CD8-positive, alpha-beta memory T cell (primary cell): Measurements from ENCODE around the gene OTUD1. TPM values are rescaled to one million over a fixed set of nuclear protein-coding genes. Genes with fewer than 3 reads are reported as not detected.

Experiments
- CTCF ChIA-PET: fragments of 350-600 bp; sonication (Branson Sonifier 250); formaldehyde crosslinking; loops from one replicate; lab custom pipeline; 2021; ENCODE audit warnings: antibody characterized with exemption; lab: Charles Lee
- POLR2A ChIA-PET: fragments of 350-600 bp; sonication (Branson Sonifier 250); formaldehyde crosslinking; loops from one replicate; lab custom pipeline; 2021; ENCODE audit warnings: antibody characterized with exemption; lab: Charles Lee
- DNase-seq, 5 donors: peaks; one replicate each; pipeline versions ENCODE4 v3.0.0 to v3.0.0-alpha.2; 2020 to 2022; ENCODE audit warnings: mixed read lengths in 1 of 5
- H3K27ac ChIP-seq: one replicate; pipeline ENCODE4 v1.7.0; 2013; ENCODE audit warnings: low read depth, mild to moderate bottlenecking, low read length, moderate library complexity
- H3K27me3 ChIP-seq: 2 replicates; pipeline ENCODE4 v1.7.0; 2013; ENCODE audit warnings: low read length, mild to moderate bottlenecking; ENCODE audit not compliant: insufficient read depth, poor library complexity, severe bottlenecking
- H3K36me3 ChIP-seq: 2 replicates; pipeline ENCODE4 v1.7.0; 2013; ENCODE audit warnings: mild to moderate bottlenecking, low read length, moderate library complexity; ENCODE audit not compliant: insufficient read depth
- H3K4me1 ChIP-seq: 2 replicates; pipeline ENCODE4 v1.7.0; 2013; ENCODE audit warnings: mild to moderate bottlenecking, low read length, moderate library complexity; ENCODE audit not compliant: insufficient read depth
- H3K4me3 ChIP-seq: 2 replicates; pipeline ENCODE4 v1.7.0; 2013; ENCODE audit warnings: mild to moderate bottlenecking, low read length
- H3K9me3 ChIP-seq: 2 replicates; pipeline ENCODE4 v1.7.0; 2013; ENCODE audit warnings: mild to moderate bottlenecking, low read length
- H3K27ac Mint-ChIP-seq, 8 donors: one replicate each; pipeline ENCODE4 v1.8.0; 2020 to 2021; ENCODE audit warnings: mixed read lengths in 8 of 8, mild to moderate bottlenecking in 6 of 8, inconsistent platforms in 3 of 8, moderate library complexity in 3 of 8
- H3K27me3 Mint-ChIP-seq, 2 donors: one replicate each; pipeline ENCODE4 v1.8.0; 2020 to 2021; ENCODE audit warnings: mixed read lengths in 2 of 2, mild to moderate bottlenecking in 1 of 2, moderate library complexity in 1 of 2
- H3K36me3 Mint-ChIP-seq, 3 donors: one replicate each; pipeline ENCODE4 v1.8.0; 2020 to 2021; ENCODE audit warnings: mixed read lengths in 3 of 3, inconsistent platforms in 1 of 3, mild to moderate bottlenecking in 1 of 3
- H3K4me1 Mint-ChIP-seq, 3 donors: one replicate each; pipeline ENCODE4 v1.8.0; 2020 to 2021; ENCODE audit warnings: mixed read lengths in 3 of 3, inconsistent platforms in 1 of 3, mild to moderate bottlenecking in 1 of 3
- H3K4me3 Mint-ChIP-seq, 7 donors: one replicate each; pipeline ENCODE4 v1.8.0; 2020 to 2021; ENCODE audit warnings: mixed read lengths in 7 of 7, mild to moderate bottlenecking in 6 of 7, moderate library complexity in 4 of 7, inconsistent platforms in 2 of 7
- H3K9me3 Mint-ChIP-seq, 5 donors: one replicate each; pipeline ENCODE4 v1.8.0; 2020 to 2022; ENCODE audit warnings: mixed read lengths in 5 of 5, mild to moderate bottlenecking in 3 of 5, moderate library complexity in 2 of 5, inconsistent platforms in 1 of 5
- polyA plus RNA-seq: library from polyadenylated mRNA; unstranded; fragments of 300-500 nt; fragmentation: Illumina TruSeq; gene quantifications from one replicate; pipeline ENCODE4 v1.2.3, GENCODE V29; 2021
- total RNA-seq, 2 experiments: library from RNA; stranded (reverse); gene quantifications; one replicate each; pipeline ENCODE4 v1.2.3, GENCODE V29; 2021

The OTUD1 gene
- total and polyA plus RNA-seq, 3 experiments from 2014 or later, result 6.6 to 17.2 (median 6.9) TPM

DNA sequence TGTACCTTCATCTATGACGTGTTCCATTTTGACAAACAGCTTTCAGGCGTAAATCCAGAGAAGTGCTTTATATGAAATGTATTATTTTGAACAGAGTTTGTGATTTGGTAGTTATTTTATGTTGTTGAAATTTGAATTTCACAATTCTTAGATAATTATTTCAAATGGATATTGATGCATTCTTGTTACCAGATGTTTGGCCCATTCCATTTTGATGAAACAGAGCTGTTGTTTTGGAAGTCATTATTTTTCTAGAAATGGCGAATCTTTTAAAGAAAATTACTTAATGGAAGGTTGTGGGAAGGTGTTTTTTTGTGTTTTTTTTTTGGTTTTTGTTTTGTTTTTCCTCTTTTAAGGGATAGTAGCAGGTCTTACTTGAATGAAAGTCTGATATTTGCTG, 2.4 kb downstream of the OTUD1 start:
- Histone ChIP-seq H3K4me3 (peak overlapping the region; percentile 82), H3K9me3 (no peaks in the 10 kb centered on the region), H3K4me1 (peaks cover 34% of the 10 kb centered on the region), H3K36me3 (no peaks in the 10 kb centered on the region), H3K27me3 (no peaks in the 10 kb centered on the region), H3K27ac (no peak overlapping the region)
- ChIA-PET POLR2A (no interaction called here), CTCF (no interaction called here)
- H3K27ac Mint-ChIP-seq, result peak overlapping the region in 7 of 8 donors; percentile 18 to 97 (median 85)
- no peak for DNase-seq
- no peaks in the 10 kb centered on the region for H3K9me3 Mint-ChIP-seq
- no peaks in the 10 kb centered on the region for H3K27me3 Mint-ChIP-seq
- H3K36me3 Mint-ChIP-seq, result peaks cover 3 to 42% (median 7%) of the 10 kb centered on the region in 3 donors
- H3K4me3 Mint-ChIP-seq, result peak overlapping the region; percentile 90 to 97 (median 91)
- H3K4me1 Mint-ChIP-seq, result peaks cover 42 to 55% (median 51%) of the 10 kb centered on the region in 3 donors

DNA sequence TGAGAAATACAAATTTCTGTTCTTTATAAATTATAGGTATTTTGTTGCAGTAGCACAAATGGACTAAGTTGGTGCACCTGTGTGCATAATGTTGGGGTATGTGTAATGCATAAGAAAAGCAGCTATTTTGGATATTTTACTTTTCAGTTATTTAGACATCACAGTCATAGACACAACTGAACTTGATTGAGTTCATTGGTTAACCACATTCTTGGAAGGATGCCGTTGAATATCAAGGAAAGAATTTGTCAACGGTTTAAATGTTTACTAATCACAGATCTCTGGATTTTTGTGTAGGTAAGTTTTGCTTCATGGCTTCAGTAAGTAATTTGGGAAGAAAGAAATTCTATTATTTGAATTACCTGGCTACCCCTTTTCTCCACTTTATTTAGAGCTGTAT, 4.1 kb downstream of the OTUD1 start:
- Mint-ChIP-seq H3K4me3 (peak overlapping the region; percentile 29 to 92 (median 53)), H3K4me1 (peaks cover 46 to 61% (median 57%) of the 10 kb centered on the region in 3 donors), H3K36me3 (peaks cover 3 to 47% (median 8%) of the 10 kb centered on the region in 3 donors), H3K9me3 (no peaks in the 10 kb centered on the region), H3K27ac (peak overlapping the region in 2 of 8 donors; percentile 15 to 36), H3K27me3 (no peaks in the 10 kb centered on the region)
- Histone ChIP-seq H3K4me1 (peaks cover 34% of the 10 kb centered on the region), H3K27me3 (no peaks in the 10 kb centered on the region), H3K27ac (no peak overlapping the region), H3K36me3 (no peaks in the 10 kb centered on the region), H3K4me3 (no peak overlapping the region), H3K9me3 (no peaks in the 10 kb centered on the region)
- POLR2A ChIA-PET, result no interaction called here
- CTCF ChIA-PET, result no interaction called here
- no peak for DNase-seq

GRCh38 chr10:23445591-23445990, 6.7 kb downstream of the OTUD1 start:
- CTCF ChIA-PET, result no interaction called here
- Histone ChIP-seq H3K27me3 (no peaks in the 10 kb centered on the region), H3K4me3 (no peak overlapping the region), H3K36me3 (no peaks in the 10 kb centered on the region), H3K27ac (no peak overlapping the region), H3K4me1 (peaks cover 30% of the 10 kb centered on the region), H3K9me3 (no peaks in the 10 kb centered on the region)
- peak overlapping the region in 1 of 7 donors; percentile 57 for H3K4me3 Mint-ChIP-seq
- POLR2A ChIA-PET, result no interaction called here
- H3K27ac Mint-ChIP-seq, result peak overlapping the region in 2 of 8 donors; percentile 17 to 24
- no peaks in the 10 kb centered on the region for H3K9me3 Mint-ChIP-seq
- H3K4me1 Mint-ChIP-seq, result peaks cover 56 to 70% (median 64%) of the 10 kb centered on the region in 3 donors
- no peaks in the 10 kb centered on the region for H3K27me3 Mint-ChIP-seq
- DNase-seq, result no peak
- H3K36me3 Mint-ChIP-seq, result peaks cover 3 to 44% (median 8%) of the 10 kb centered on the region in 3 donors

- Histone ChIP-seq H3K9me3 (no peaks in the 10 kb centered on the region), H3K27me3 (no peaks in the 10 kb centered on the region), H3K27ac (no peak overlapping the region), H3K4me1 (peaks cover 7% of the 10 kb centered on the region), H3K4me3 (no peak overlapping the region), H3K36me3 (no peaks in the 10 kb centered on the region)
- ChIA-PET CTCF (no interaction called here), POLR2A (interaction anchor here (1.4 kb wide), 1 partner anchor 9 kb away, joined by 7 read pairs; the partner anchor contains the start of gene OTUD1)
- peaks cover 28 to 42% (median 37%) of the 10 kb centered on the region in 3 donors for H3K4me1 Mint-ChIP-seq
- no peak overlapping the region for H3K4me3 Mint-ChIP-seq
- H3K27ac Mint-ChIP-seq, result peak overlapping the region in 4 of 8 donors; percentile 50 to 82 (median 70)
- no peak for DNase-seq
- H3K36me3 Mint-ChIP-seq, result peaks cover 3 to 24% (median 5%) of the 10 kb centered on the region in 3 donors
- no peaks in the 10 kb centered on the region for H3K27me3 Mint-ChIP-seq
- H3K9me3 Mint-ChIP-seq, result no peaks in the 10 kb centered on the region
These were observed 9.4 kb downstream of the OTUD1 start for GRCh38 chr10:23448323-23448722.

DNA sequence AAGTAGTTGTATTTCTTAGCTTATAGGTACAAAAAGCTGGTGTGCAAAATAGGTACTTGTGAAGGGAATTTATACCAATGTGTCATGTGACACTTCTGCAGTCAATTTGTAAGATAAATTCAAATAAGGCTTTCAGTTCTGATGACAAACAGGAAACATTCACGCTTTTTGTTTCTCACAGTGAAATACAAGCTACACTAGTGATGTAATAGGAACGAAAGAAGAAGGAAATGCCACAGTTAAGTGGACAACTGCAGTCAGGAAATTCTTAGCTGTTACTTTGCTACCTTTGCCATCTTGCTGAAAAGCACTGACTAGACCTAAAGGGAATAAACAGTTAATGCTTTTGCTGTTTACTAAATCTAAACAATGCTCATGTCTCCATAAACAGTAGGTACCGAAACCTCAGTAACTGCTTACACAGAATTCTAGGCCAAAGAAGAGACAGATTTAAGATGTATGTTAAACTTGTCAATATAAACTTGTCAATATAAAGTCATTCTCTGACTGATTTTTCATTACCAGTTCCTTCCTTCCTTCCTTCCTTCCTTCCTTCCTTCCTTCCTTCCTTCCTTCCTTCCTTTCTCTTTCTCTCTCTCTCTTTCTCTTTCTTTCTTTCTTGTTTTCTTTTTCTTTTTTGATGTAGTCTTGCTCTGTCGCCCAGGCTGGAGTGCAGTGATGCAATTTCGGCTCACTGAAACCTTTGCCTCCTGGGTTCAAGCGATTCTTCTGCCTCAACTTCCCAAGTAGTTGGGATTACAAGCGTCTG, 10.1 kb downstream of the OTUD1 start:
- no peaks in the 10 kb centered on the region for H3K9me3 Mint-ChIP-seq
- H3K9me3 ChIP-seq, result no peaks in the 10 kb centered on the region
- H3K4me3 Mint-ChIP-seq, result peak overlapping the region in 3 of 7 donors; percentile 22 to 63 (median 32)
- ChIA-PET CTCF (no interaction called here), POLR2A (interaction anchor here (1.4 kb wide), 1 partner anchor 10 kb away, joined by 7 read pairs; the partner anchor contains the start of gene OTUD1)
- peak in 2 of 5 donors; percentile 5 to 14 for DNase-seq
- H3K4me1 Mint-ChIP-seq, result peaks cover 29 to 40% (median 34%) of the 10 kb centered on the region in 3 donors
- peaks cover 3 to 20% (median 5%) of the 10 kb centered on the region in 3 donors for H3K36me3 Mint-ChIP-seq
- H3K4me3 ChIP-seq, result no peak overlapping the region
- no peaks in the 10 kb centered on the region for H3K27me3 ChIP-seq
- H3K27me3 Mint-ChIP-seq, result no peaks in the 10 kb centered on the region
- H3K27ac Mint-ChIP-seq, result peak overlapping the region; percentile 50 to 84 (median 68)
- H3K27ac ChIP-seq, result no peak overlapping the region
- no peaks in the 10 kb centered on the region for H3K36me3 ChIP-seq
- peaks cover 7% of the 10 kb centered on the region for H3K4me1 ChIP-seq

- no peaks in the 10 kb centered on the region for H3K36me3 ChIP-seq
- no peaks in the 10 kb centered on the region for H3K27me3 ChIP-seq
- H3K27ac ChIP-seq, result no peak overlapping the region
- H3K4me1 ChIP-seq, result peaks cover 7% of the 10 kb centered on the region
- H3K4me3 ChIP-seq, result no peak overlapping the region
- POLR2A ChIA-PET, result interaction anchor here (0.8 kb wide), 1 partner anchor 14 kb away, joined by 4 read pairs; the partner anchor contains the start of gene OTUD1
- Mint-ChIP-seq H3K4me1 (peaks cover 20 to 21% (median 20%) of the 10 kb centered on the region in 3 donors), H3K4me3 (no peak overlapping the region), H3K36me3 (peaks cover 0 to 4% (median 0%) of the 10 kb centered on the region in 3 donors), H3K9me3 (no peaks in the 10 kb centered on the region), H3K27me3 (peaks cover 0 to 1% of the 10 kb centered on the region in 2 donors), H3K27ac (no peak overlapping the region)
- DNase-seq, result no peak
- CTCF ChIA-PET, result interaction anchor here (1.0 to 1.6 kb wide), 3 partner anchors 14 to 137 kb away, joined by 3 to 5 read pairs (median 3); partner anchors contain the start of gene OTUD1
- no peaks in the 10 kb centered on the region for H3K9me3 ChIP-seq
These were observed 13.3 kb downstream of the OTUD1 start for GRCh38 chr10:23452033-23452655.

GRCh38 chr10:23453465-23453864, 14.6 kb downstream of the OTUD1 start:
- ChIA-PET CTCF (interaction anchor here (1.1 to 1.6 kb wide), 2 partner anchors 76 to 139 kb away, joined by 4 to 5 read pairs; no protein-coding TSS in a partner anchor), POLR2A (interaction anchor here (0.5 kb wide), 1 partner anchor 30 kb away, joined by 3 read pairs; no protein-coding TSS in a partner anchor)
- H3K27ac Mint-ChIP-seq, result no peak overlapping the region
- H3K4me3 ChIP-seq, result no peak overlapping the region
- no peaks in the 10 kb centered on the region for H3K36me3 ChIP-seq
- peaks cover 12 to 13% (median 13%) of the 10 kb centered on the region in 3 donors for H3K4me1 Mint-ChIP-seq
- H3K9me3 ChIP-seq, result no peaks in the 10 kb centered on the region
- H3K27me3 Mint-ChIP-seq, result peaks cover 1 to 2% of the 10 kb centered on the region in 2 donors
- H3K4me3 Mint-ChIP-seq, result no peak overlapping the region
- DNase-seq, result no peak
- H3K4me1 ChIP-seq, result peaks cover 7% of the 10 kb centered on the region
- no peak overlapping the region for H3K27ac ChIP-seq
- H3K9me3 Mint-ChIP-seq, result no peaks in the 10 kb centered on the region
- no peaks in the 10 kb centered on the region for H3K27me3 ChIP-seq
- peaks cover 0 to 2% (median 2%) of the 10 kb centered on the region in 3 donors for H3K36me3 Mint-ChIP-seq
